MCF 10A (cell line): ENCODE data around the gene PAMR1. TPM values are rescaled to one million over a fixed set of nuclear protein-coding genes. Genes with fewer than 3 reads are reported as not detected.

Experiments used
- BruUV-seq: library from RNA; stranded (reverse); fragments of 400-500 nt; replicated peaks from 2 replicates; lab custom pipeline; 2021; lab: Mats Ljungman, UMichigan
- CTCF ChIA-PET: fragments of 300-600 bp; sonication (Branson Sonifier 250); formaldehyde crosslinking; extraction: SDS; loops from one replicate; lab custom pipeline; 2021; ENCODE audit warnings: antibody characterized with exemption, inconsistent platforms; lab: Yijun Ruan, JAX
- POLR2A ChIA-PET: fragments of 300-600, 350-650 bp; sonication (Branson Sonifier 250); formaldehyde crosslinking; extraction: SDS; loops from one replicate; lab custom pipeline; 2020; ENCODE audit warnings: antibody characterized with exemption, inconsistent platforms; lab: Yijun Ruan, JAX
- DNase-seq: peaks from one replicate; pipeline ENCODE4 v3.0.0-alpha.2; 2018; ENCODE audit not compliant: unreplicated experiment
- H3K27ac Mint-ChIP-seq: one replicate; pipeline ENCODE4 v1.8.0; 2022; ENCODE audit warnings: mild to moderate bottlenecking, low read depth, mixed read lengths; ENCODE audit not compliant: unreplicated experiment
- H3K27me3 Mint-ChIP-seq: one replicate; pipeline ENCODE4 v1.8.0; 2022; ENCODE audit warnings: mixed read lengths; ENCODE audit not compliant: insufficient read depth, unreplicated experiment
- H3K36me3 Mint-ChIP-seq: one replicate; pipeline ENCODE4 v1.8.0; 2022; ENCODE audit warnings: mild to moderate bottlenecking, moderate library complexity, mixed read lengths; ENCODE audit not compliant: insufficient read depth, unreplicated experiment
- H3K4me1 Mint-ChIP-seq: one replicate; pipeline ENCODE4 v1.8.0; 2022; ENCODE audit warnings: mixed read lengths; ENCODE audit not compliant: insufficient read depth, unreplicated experiment
- H3K4me3 Mint-ChIP-seq: one replicate; pipeline ENCODE4 v1.8.0; 2022; ENCODE audit warnings: mild to moderate bottlenecking, moderate library complexity, mixed read lengths; ENCODE audit not compliant: unreplicated experiment
- H3K9me3 Mint-ChIP-seq: one replicate; pipeline ENCODE4 v1.8.0; 2022; ENCODE audit warnings: mixed read lengths; ENCODE audit not compliant: unreplicated experiment
- CTCF ChIP-seq: fragments of 200-600 bp; IDR thresholded peaks from one replicate; pipeline ENCODE4 v1.8.0; 2022; ENCODE audit warnings: antibody characterized with exemption, mild to moderate bottlenecking; ENCODE audit not compliant: unreplicated experiment
- intact Hi-C: fragments of 100-400 bp; cut with micrococcal nuclease; formaldehyde crosslinking; loops from 2 replicates; pipeline ENCODE4 v1.14.1; 2022
- total RNA-seq: library from RNA; stranded (reverse); gene quantifications from 2 replicates; pipeline ENCODE4 v1.2.3, GENCODE V29; 2022

The PAMR1 gene
- total RNA-seq, 1 experiment from 2014 or later, result 0.51 TPM

GRCh38 chr11:35484435-35484834 is 41.0 kb downstream of the PAMR1 start:
- Mint-ChIP-seq H3K4me1 (peaks cover 17% of the 10 kb centered on the region), H3K36me3 (no peaks in the 10 kb centered on the region), H3K27ac (no peak overlapping the region), H3K4me3 (no peak overlapping the region), H3K27me3 (peaks cover 20% of the 10 kb centered on the region), H3K9me3 (peaks cover 15% of the 10 kb centered on the region)
- CTCF ChIA-PET, result interaction anchor here (0.6 to 6.2 kb wide), 13 partner anchors 11 to 1641 kb away, joined by 3 to 78 read pairs (median 4); no protein-coding TSS in a partner anchor
- DNase-seq, result peak; percentile 19
- intact Hi-C loops, result loop anchor here (10.0 kb wide), 1 partner anchor 550 kb away; no protein-coding TSS in a partner anchor
- BruUV-seq, result no TSS peak
- POLR2A ChIA-PET, result interaction anchor here (1.1 kb wide), 1 partner anchor 310 kb away, joined by 5 read pairs; no protein-coding TSS in a partner anchor
- TF ChIP-seq CTCF, result no peak

- H3K9me3 Mint-ChIP-seq, result peaks cover 15% of the 10 kb centered on the region
- BruUV-seq, result no TSS peak
- intact Hi-C loops, result loop anchor here (10.0 kb wide), 1 partner anchor 552 kb away; no protein-coding TSS in a partner anchor
- ChIA-PET CTCF (interaction anchor here (1.0 to 6.2 kb wide), 3 partner anchors 16 to 91 kb away, joined by 4 to 78 read pairs (median 5); no protein-coding TSS in a partner anchor), POLR2A (no interaction called here)
- H3K4me1 Mint-ChIP-seq, result peaks cover 17% of the 10 kb centered on the region
- peaks cover 32% of the 10 kb centered on the region for H3K27me3 Mint-ChIP-seq
- no peak overlapping the region for H3K27ac Mint-ChIP-seq
- no peaks in the 10 kb centered on the region for H3K36me3 Mint-ChIP-seq
- no peak for DNase-seq
- TF ChIP-seq CTCF, result no peak
- H3K4me3 Mint-ChIP-seq, result no peak overlapping the region
Measured at GRCh38 chr11:35483131-35483820, 42.1 kb downstream of the PAMR1 start.

- H3K36me3 Mint-ChIP-seq, result no peaks in the 10 kb centered on the region
Measured at GRCh38 chr11:35479731-35480130, 45.7 kb downstream of the PAMR1 start.

More at GRCh38 chr11:35479731-35480130, 45.7 kb downstream of the PAMR1 start:
- Mint-ChIP-seq H3K27me3 (peaks cover 49% of the 10 kb centered on the region), H3K9me3 (peaks cover 15% of the 10 kb centered on the region), H3K27ac (no peak overlapping the region), H3K4me1 (peaks cover 9% of the 10 kb centered on the region), H3K4me3 (no peak overlapping the region)
- no peak for DNase-seq
- BruUV-seq, result no TSS peak
- intact Hi-C loops, result loop anchor here (10.0 kb wide), 1 partner anchor 555 kb away; no protein-coding TSS in a partner anchor
- CTCF ChIA-PET, result no interaction called here
- no peak for TF ChIP-seq CTCF
- POLR2A ChIA-PET, result no interaction called here
